Measurements from ENCODE around the gene UMODL1. TPM values are rescaled to one million over a fixed set of nuclear protein-coding genes. Genes with fewer than 3 reads are reported as not detected.
"Not testable (repeated sequence)": the region's sequence is repeated elsewhere in the genome, so short reads cannot be mapped to it uniquely, and the experiment has no call there.

UMODL1 gene
- total and polyA plus RNA-seq, 2 donors (not counting 1 experiment from before 2014, with no cell fraction given): not detected

- no peaks in the 10 kb centered on the region for H3K79me2 ChIP-seq (ENCODE audit: control insufficient read depth, insufficient read depth, low read length)
- no peaks in the 10 kb centered on the region for H3K9me3 ChIP-seq (ENCODE audit: control insufficient read depth, insufficient read depth, low read depth, low read length)
- no peak overlapping the region for H2AFZ ChIP-seq (ENCODE audit: low read length)
- no peak overlapping the region for H3K9ac ChIP-seq (ENCODE audit: insufficient read depth, low read length)
- TF ChIP-seq EZH2 (IDR thresholded peaks at IDR 0.05; ENCODE audit: low read length, missing control alignments): no peak
- TF ChIP-seq CTCF (conservative IDR thresholded peaks at IDR 0.05 in 1 of 2, IDR thresholded peaks at IDR 0.05 in 1 of 2; ENCODE audit: low read depth in 1 of 2, low read length in 2 of 2): no peak
- H3K27me3 ChIP-seq (ENCODE audit: control insufficient read depth, insufficient read depth, low read length): no peaks in the 10 kb centered on the region
- no peaks in the 10 kb centered on the region for H4K20me1 ChIP-seq (ENCODE audit: control insufficient read depth, extremely low read depth, insufficient read depth, low read length)
- H3K4me3 ChIP-seq (replicated peaks in 1 of 4; ENCODE audit: control extremely low read depth in 1 of 4, insufficient read depth in 1 of 4, low read depth in 3 of 4, low read length in 4 of 4): no peak overlapping the region
- H3K4me2 ChIP-seq (ENCODE audit: extremely low read depth, insufficient read depth, low read length): no peak overlapping the region
- H3K36me3 ChIP-seq (ENCODE audit: control insufficient read depth, insufficient read depth, low read length): no peaks in the 10 kb centered on the region
- peak in 1 of 2 donors; percentile 42 for DNase-seq (ENCODE audit: low read depth in 2 of 2)
- no peak overlapping the region for H3K27ac ChIP-seq (ENCODE audit: insufficient read depth, low read length)
- no peaks in the 10 kb centered on the region for H3K4me1 ChIP-seq (ENCODE audit: control insufficient read depth, extremely low read depth, insufficient read depth, low read length)
Measured at GRCh38 chr21:42176859-42177258, 105.7 kb downstream of the UMODL1 start.

- no peak for TF ChIP-seq EZH2 (IDR thresholded peaks at IDR 0.05; ENCODE audit: low read length, missing control alignments)
- no peak for TF ChIP-seq CTCF (conservative IDR thresholded peaks at IDR 0.05 in 1 of 2, IDR thresholded peaks at IDR 0.05 in 1 of 2; ENCODE audit: low read depth in 1 of 2, low read length in 2 of 2)
- Histone ChIP-seq H3K27ac (ENCODE audit: insufficient read depth, low read length) (no peak overlapping the region), H3K4me2 (ENCODE audit: extremely low read depth, insufficient read depth, low read length) (no peak overlapping the region), H4K20me1 (ENCODE audit: control insufficient read depth, extremely low read depth, insufficient read depth, low read length) (no peaks in the 10 kb centered on the region), H3K9me3 (ENCODE audit: control insufficient read depth, insufficient read depth, low read depth, low read length) (no peaks in the 10 kb centered on the region), H2AFZ (ENCODE audit: low read length) (no peak overlapping the region), H3K79me2 (ENCODE audit: control insufficient read depth, insufficient read depth, low read length) (no peaks in the 10 kb centered on the region), H3K4me1 (ENCODE audit: control insufficient read depth, extremely low read depth, insufficient read depth, low read length) (no peaks in the 10 kb centered on the region), H3K4me3 (replicated peaks in 1 of 4; ENCODE audit: control extremely low read depth in 1 of 4, insufficient read depth in 1 of 4, low read depth in 3 of 4, low read length in 4 of 4) (no peak overlapping the region), H3K9ac (ENCODE audit: insufficient read depth, low read length) (no peak overlapping the region), H3K36me3 (ENCODE audit: control insufficient read depth, insufficient read depth, low read length) (no peaks in the 10 kb centered on the region), H3K27me3 (ENCODE audit: control insufficient read depth, insufficient read depth, low read length) (no peaks in the 10 kb centered on the region)
- DNase-seq (ENCODE audit: low read depth in 2 of 2): no peak
Measured at GRCh38 chr21:42179316-42179715, 108.2 kb downstream of the UMODL1 start.

GRCh38 chr21:42180001-42180400 is 108.9 kb downstream of the UMODL1 start:
- not testable (repeated sequence) for H4K20me1 ChIP-seq (ENCODE audit: control insufficient read depth, extremely low read depth, insufficient read depth, low read length); H3K9me3 ChIP-seq (ENCODE audit: control insufficient read depth, insufficient read depth, low read depth, low read length); H3K27me3 ChIP-seq (ENCODE audit: control insufficient read depth, insufficient read depth, low read length); H3K79me2 ChIP-seq (ENCODE audit: control insufficient read depth, insufficient read depth, low read length); H3K9ac ChIP-seq (ENCODE audit: insufficient read depth, low read length); H3K27ac ChIP-seq (ENCODE audit: insufficient read depth, low read length); H3K36me3 ChIP-seq (ENCODE audit: control insufficient read depth, insufficient read depth, low read length); DNase-seq (ENCODE audit: low read depth in 2 of 2); H3K4me2 ChIP-seq (ENCODE audit: extremely low read depth, insufficient read depth, low read length); H3K4me1 ChIP-seq (ENCODE audit: control insufficient read depth, extremely low read depth, insufficient read depth, low read length); H2AFZ ChIP-seq (ENCODE audit: low read length); H3K4me3 ChIP-seq (replicated peaks in 1 of 4; ENCODE audit: control extremely low read depth in 1 of 4, insufficient read depth in 1 of 4, low read depth in 3 of 4, low read length in 4 of 4)

All from fibroblast of lung (primary cell).